GM18868 (cell line): ENCODE results near the gene MAMLD1.

ENCODE experiments used
- ATAC-seq: cut with Tn5 transposase; IDR thresholded peaks from one replicate; pipeline ENCODE4 v1.9.1; 2021; ENCODE audit warnings: mild to moderate bottlenecking, moderate library complexity; ENCODE audit not compliant: unreplicated experiment

The MAMLD1 gene

GRCh38 chrX:150551963-150552362 is 188.8 kb downstream of the MAMLD1 start:
- ATAC-seq = no peak

- no peak for ATAC-seq
Observed at GRCh38 chrX:150558424-150558823, 195.3 kb downstream of the MAMLD1 start.
